ENCODE results near the gene IL36RN. TPM values are rescaled to one million over a fixed set of nuclear protein-coding genes. Genes with fewer than 3 reads are reported as not detected.

IL36RN gene
- total RNA-seq, 1 donor from 2014 or later = 0.14 TPM

DNA sequence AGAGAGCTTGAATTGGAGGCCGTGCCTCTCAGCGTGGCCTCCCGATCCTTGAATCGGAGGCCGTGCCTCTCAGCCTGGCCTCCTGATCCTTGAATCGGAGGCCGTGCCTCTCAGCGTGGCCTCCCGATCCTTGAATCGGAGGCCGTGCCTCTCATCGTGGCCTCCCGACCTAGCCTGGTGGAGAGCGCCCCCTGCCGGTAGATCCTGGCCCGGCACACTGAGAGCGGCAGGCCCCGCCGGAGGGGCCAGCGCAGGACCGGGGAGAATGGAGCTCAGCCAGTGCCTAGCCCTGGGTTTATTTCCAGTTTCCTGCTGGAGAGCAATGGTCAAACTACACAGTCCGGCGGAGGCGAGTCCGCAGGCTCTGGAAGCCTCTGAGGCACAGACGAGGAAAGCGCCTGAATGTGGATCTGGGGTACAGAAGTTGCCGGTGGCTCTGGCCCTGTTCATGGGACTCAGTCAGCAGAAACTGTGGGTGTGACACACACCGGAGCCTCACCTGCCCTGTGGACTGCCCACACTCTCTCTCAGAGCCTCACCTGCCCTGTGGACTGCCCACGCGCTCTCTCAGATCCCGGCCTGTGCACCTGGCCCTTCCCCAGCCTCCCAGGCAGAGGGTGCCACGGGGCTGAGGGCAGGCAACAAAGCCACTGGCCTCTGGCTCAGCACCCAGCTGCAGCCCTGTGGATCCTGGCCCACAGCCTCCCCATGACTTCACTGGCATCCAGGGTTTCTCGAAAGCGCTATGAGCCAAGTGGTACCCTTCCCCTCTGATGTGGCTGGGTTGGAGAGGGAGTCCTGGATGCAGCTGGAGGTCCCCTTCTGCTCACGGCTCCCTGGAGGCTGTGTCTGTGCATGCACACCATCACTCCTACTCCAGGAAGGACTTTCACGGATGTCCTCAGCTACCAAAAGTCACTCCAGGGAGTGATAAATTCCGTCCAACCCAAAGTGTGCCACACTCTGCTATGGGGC, 7.8 kb upstream of the IL36RN start:
- H3K4me2 ChIP-seq (ENCODE audit: low read length) = no peak overlapping the region
- Mint-ChIP-seq H3K36me3 (ENCODE audit: low read depth, unreplicated experiment) (no peaks in the 10 kb centered on the region), H3K9me3 (ENCODE audit: unreplicated experiment) (peaks cover 20% of the 10 kb centered on the region), H3K4me3 (ENCODE audit: unreplicated experiment) (no peak overlapping the region), H3K27me3 (ENCODE audit: low read depth, unreplicated experiment) (peaks cover 30% of the 10 kb centered on the region), H3K27ac (ENCODE audit: unreplicated experiment) (no peak overlapping the region), H3K4me1 (ENCODE audit: low read depth, unreplicated experiment) (no peaks in the 10 kb centered on the region)
- H3K36me3 ChIP-seq (ENCODE audit: insufficient read depth, low read length) = no peaks in the 10 kb centered on the region
- no peak overlapping the region for H3K27ac ChIP-seq (ENCODE audit: low read depth, low read length)
- no peak overlapping the region for H2AFZ ChIP-seq (ENCODE audit: low read depth, low read length)
- H3K9me3 ChIP-seq (ENCODE audit: insufficient read depth, low read depth, low read length) = no peaks in the 10 kb centered on the region
- H3K27me3 ChIP-seq (ENCODE audit: insufficient read depth, low read length) = peaks cover 5% of the 10 kb centered on the region
- TF ChIP-seq EZH2 (IDR thresholded peaks at IDR 0.05; ENCODE audit: insufficient read depth, low read length) = no peak
- TF ChIP-seq, protein P1, sequence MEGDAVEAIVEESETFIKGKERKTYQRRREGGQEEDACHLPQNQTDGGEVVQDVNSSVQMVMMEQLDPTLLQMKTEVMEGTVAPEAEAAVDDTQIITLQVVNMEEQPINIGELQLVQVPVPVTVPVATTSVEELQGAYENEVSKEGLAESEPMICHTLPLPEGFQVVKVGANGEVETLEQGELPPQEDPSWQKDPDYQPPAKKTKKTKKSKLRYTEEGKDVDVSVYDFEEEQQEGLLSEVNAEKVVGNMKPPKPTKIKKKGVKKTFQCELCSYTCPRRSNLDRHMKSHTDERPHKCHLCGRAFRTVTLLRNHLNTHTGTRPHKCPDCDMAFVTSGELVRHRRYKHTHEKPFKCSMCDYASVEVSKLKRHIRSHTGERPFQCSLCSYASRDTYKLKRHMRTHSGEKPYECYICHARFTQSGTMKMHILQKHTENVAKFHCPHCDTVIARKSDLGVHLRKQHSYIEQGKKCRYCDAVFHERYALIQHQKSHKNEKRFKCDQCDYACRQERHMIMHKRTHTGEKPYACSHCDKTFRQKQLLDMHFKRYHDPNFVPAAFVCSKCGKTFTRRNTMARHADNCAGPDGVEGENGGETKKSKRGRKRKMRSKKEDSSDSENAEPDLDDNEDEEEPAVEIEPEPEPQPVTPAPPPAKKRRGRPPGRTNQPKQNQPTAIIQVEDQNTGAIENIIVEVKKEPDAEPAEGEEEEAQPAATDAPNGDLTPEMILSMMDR (IDR thresholded peaks at IDR 0.05; ENCODE audit: insufficient read depth, low read depth, low read length) = no peak
- H3K4me1 ChIP-seq (ENCODE audit: insufficient read depth, low read length) = no peaks in the 10 kb centered on the region
- FAIRE-seq = no peak
- no peak overlapping the region for H3K4me3 ChIP-seq (ENCODE audit: insufficient read depth, low read depth, low read length)
- DNase-seq (ENCODE audit: low read depth) = no peak
- no peaks in the 10 kb centered on the region for H3K79me2 ChIP-seq (ENCODE audit: insufficient read depth, low read length)
- no peaks in the 10 kb centered on the region for H4K20me1 ChIP-seq (ENCODE audit: insufficient read depth, low read length)
- no peak overlapping the region for H3K9ac ChIP-seq (ENCODE audit: low read length)

DNA sequence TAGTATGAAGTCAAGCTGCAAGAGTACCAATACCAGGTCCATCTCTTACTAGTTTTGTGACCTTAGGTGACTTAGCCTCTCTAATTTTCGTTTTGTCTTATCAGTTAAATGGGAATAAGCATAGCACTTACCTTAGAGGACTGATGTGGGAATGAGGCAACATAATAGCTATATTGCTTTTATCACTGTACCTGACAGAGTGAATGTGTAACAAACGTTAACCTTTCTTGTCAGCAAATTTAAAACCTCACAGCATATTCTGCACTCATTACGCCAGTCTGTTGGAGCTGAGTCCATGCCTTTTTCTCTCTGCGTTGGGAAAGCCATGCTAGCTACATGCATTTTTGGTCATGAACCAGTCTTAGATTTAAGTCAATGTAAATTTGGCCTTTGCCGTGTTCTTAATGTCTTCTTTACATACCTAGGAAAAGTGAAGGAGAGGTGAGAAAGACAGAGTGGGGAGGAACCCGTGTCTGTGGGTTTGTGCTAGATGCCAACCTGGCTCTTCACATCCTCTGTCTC, 6.5 kb upstream of the IL36RN start, which contains the start of gene IL36B:
TSS of gene IL36B (minus strand) at position 472 of the 522 bp plus-strand sequence.
- Histone ChIP-seq H3K36me3 (ENCODE audit: insufficient read depth, low read length) (no peaks in the 10 kb centered on the region), H3K27ac (ENCODE audit: low read depth, low read length) (no peak within 1 kb of the TSS), H3K4me3 (ENCODE audit: insufficient read depth, low read depth, low read length) (no peak within 1 kb of the TSS), H3K9me3 (ENCODE audit: insufficient read depth, low read depth, low read length) (no peaks in the 10 kb centered on the region), H2AFZ (ENCODE audit: low read depth, low read length) (no peak within 1 kb of the TSS), H3K27me3 (ENCODE audit: insufficient read depth, low read length) (peaks cover 5% of the 10 kb centered on the region), H3K9ac (ENCODE audit: low read length) (no peak within 1 kb of the TSS), H3K4me1 (ENCODE audit: insufficient read depth, low read length) (no peaks in the 10 kb centered on the region), H3K79me2 (ENCODE audit: insufficient read depth, low read length) (no peaks in the 10 kb centered on the region), H3K4me2 (ENCODE audit: low read length) (no peak within 1 kb of the TSS), H4K20me1 (ENCODE audit: insufficient read depth, low read length) (no peaks in the 10 kb centered on the region)
- Mint-ChIP-seq H3K4me1 (ENCODE audit: low read depth, unreplicated experiment) (no peaks in the 10 kb centered on the region), H3K27me3 (ENCODE audit: low read depth, unreplicated experiment) (peaks cover 30% of the 10 kb centered on the region), H3K36me3 (ENCODE audit: low read depth, unreplicated experiment) (no peaks in the 10 kb centered on the region), H3K9me3 (ENCODE audit: unreplicated experiment) (peaks cover 23% of the 10 kb centered on the region), H3K27ac (ENCODE audit: unreplicated experiment) (no peak within 1 kb of the TSS), H3K4me3 (ENCODE audit: unreplicated experiment) (no peak within 1 kb of the TSS)
- TF ChIP-seq EZH2 (IDR thresholded peaks at IDR 0.05; ENCODE audit: insufficient read depth, low read length) = no peak
- TF ChIP-seq, protein P1 (IDR thresholded peaks at IDR 0.05; ENCODE audit: insufficient read depth, low read depth, low read length) = no peak
- DNase-seq (ENCODE audit: low read depth) (no peak), FAIRE-seq (no peak)
